Stimulated activated CD4-positive, alpha-beta T cell treated with anti-CD3 and anti-CD28 coated beads, Interleukin-1b, Interleukin-23, amount 100 ng/mL, for 24 hours (primary cell): ENCODE measurements around the gene PI4KB.
"Not testable (repeated sequence)": the region's sequence is repeated elsewhere in the genome, so short reads cannot be mapped to it uniquely, and the experiment has no call there.

Source experiments
- DNase-seq, 4 experiments: peaks; one replicate each; pipeline ENCODE4 v3.0.0-alpha.2; 2020; ENCODE audit warnings: low read depth in 4 of 4, low spot score in 1 of 4

The PI4KB gene

DNA sequence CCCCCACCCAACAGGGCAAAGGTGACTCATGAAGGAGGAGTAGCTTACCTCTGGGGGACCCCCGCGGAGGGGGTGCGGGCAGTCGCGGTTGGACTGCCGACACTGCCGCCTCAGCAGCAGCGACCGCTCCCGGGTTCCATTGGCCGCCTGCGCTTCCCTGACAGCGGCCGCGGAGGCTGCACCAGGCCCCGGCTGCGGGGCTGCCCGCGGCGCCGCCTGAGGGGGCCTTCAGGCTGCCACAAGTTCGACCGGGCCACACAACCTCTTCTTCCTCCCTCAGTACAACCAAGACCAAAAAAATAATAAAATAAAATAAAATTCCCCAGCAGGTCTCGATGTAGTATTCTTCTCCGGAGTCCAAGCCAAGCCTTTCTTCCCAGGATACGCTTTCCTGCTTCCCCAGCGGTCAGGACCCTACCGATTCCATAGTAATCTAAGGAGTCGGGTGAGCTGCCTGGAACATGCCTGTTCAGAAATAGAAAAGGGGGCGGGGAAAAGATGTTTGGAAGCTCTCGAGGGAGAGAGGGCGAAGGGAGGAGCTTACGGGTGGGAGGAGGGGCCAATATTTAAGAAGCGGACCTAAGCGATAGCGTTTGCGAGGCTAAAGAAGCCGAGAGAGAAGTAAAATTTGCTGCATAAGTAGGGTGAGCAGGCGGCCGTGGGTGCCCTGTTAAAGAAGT lies at the start of gene PI4KB:
Gene PI4KB, minus strand, starts transcription at position 194 of the 680 bp plus-strand sequence. CDS start 10,935 bp downstream, outside the sequence.
- peak; percentile 56 to 85 (median 74) for DNase-seq

DNA sequence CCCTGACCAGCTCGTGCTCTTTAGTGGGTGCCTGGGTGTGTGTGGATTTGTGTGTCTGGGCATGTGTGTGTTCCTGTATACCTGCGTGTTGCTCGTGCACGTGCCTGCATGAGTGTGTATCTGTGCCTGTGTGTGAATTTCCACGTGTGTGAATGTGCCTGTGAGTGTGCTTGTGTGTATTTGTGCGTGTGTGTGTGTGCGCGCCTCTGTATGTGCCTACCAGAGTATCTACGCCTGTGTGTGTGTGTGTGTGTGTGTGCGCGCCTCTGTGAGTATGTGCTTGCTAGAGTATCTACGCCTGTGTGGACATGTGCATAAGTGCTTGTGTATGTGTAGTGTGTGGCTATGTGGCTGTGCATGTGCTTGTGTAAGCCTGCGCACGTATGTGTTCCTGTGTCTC lies 46.0 kb upstream of the PI4KB start:
- DNase-seq: no peak

DNA sequence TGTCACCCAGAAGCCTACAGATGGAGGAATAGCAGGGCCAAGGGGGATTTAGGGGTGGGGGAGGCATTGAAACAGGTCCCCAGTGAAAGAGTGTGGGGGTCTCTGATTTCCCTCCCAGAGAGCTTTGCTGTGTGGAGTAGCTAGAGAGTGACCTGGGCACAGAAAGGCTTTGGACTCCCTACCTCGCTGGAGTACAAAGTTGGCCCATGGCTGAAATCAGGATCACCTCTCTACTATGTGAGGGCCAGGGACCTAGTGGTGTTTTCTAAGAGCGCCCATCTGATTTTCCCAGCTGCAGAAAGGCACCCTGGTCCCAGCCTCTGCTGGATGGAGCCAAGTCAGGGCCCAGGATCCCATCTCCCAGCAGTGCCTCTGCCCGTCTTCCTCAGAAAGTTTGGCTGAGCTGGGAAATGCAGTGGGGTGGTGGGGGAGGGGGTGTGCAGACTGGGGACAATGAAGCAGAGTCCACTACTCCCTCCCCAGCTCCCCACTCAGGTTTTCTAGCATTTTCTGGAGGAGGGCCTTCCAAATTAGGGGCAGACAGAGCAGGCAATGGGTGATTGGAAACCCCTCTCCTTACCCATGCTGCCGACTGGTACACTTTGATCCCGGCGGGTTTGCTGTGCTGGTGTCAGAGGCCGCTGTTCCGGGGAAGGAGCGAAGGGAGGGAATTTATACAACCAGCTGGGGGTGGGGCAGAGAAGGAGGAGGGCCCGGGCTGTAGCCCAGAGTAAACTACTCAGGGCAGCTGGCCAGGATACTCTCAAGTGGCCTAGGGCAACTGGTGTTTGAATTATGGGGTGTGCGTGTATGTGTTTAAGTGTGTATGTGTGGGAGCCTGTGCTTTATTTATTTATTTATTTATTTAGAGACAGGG lies 45.1 kb upstream of the PI4KB start, which contains the start of gene SELENBP1:
Gene SELENBP1, minus strand, starts transcription at position 648 of the 877 bp plus-strand sequence. Its CDS starts 64 bp downstream, at position 584.
- DNase-seq: no peak

DNA sequence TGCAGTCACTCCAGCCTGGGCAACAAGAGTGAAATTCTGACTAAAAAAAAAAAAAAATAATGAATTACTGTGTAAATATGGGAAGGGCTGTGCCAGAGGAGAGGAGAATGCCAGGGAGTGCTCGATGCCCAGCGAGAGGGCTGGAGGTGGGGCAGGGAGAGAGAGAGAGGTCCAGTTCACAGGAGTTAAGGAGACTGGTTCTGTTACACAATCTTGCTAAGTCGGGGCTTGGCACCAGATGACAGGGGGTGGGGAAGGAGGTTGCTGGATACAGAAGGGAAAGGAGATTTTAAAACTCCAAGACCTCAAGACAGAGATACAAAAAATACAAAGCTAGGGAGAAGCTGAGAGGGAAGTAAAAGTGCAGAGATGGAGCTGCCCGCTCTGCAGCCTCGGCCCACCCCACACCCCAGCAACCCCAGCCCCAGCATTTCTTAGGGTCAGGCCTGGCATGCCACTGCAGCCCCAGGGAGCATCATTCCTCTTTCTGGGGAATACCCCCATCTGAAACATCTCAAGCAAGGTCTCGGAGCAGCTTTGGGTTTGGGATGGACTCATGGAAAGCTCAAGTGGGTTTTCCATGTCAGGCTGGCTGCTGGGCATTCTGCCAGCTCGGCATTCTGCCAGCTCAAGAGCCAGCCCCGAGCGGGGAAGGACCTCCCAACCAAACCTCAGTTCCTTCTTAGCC lies 44.3 kb upstream of the PI4KB start:
- DNase-seq: no peak

DNA sequence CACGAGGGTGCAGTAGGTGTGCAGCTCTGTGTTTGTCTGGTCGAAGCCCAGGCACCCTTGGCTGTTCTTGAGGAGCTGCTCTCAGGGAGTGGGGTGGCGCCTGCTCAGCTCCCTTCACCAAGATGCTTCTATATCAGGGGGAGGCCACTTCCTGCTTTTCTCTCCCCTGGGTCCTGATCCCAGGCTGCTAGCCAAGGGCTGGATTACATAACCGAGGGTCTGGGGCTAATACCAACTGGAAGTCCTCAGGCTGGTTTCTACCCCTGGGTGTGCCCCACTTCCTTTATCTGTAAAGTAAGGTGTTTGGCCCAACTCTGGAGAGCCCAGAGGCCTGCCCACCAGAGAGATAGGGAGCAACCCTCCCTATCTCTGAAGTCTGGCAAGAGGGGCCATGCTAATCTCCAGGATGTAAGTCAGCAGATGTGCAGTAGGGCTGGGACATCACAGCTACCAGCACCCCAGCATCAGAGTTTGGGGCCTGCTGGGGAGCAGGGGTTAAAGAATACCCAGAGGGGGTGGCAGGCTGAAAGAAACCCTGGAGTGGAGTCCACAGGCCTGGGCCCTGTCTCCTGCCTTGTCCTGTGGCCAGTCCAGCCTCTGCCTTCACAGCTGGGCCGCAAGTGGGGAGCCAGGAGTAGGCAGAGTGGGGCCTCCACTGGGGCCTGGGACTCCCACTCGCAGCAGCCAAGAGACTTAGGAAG lies 43.1 kb upstream of the PI4KB start:
- DNase-seq: no peak

DNA sequence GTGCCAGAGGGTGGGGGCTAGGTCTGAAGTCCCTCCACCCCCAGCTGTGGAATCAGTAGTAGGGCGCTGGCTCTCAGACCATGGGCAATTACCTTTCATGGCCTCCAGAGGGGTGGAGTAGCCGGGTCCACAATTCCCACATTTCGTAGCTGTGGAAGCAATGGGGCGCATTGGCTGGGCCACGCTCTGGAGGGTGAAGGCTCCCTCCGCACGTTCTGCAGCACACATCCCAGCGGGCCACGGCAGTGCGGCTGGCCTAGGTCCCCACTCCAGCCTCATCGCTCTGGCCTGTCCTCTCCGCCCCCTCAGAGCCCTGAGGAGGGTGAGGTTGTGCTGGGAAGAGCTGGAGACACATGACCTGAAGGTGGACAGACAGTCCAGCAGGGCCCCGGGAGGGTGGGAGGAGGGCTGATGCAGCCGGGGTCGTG lies 42.4 kb upstream of the PI4KB start:
- no peak for DNase-seq

DNA sequence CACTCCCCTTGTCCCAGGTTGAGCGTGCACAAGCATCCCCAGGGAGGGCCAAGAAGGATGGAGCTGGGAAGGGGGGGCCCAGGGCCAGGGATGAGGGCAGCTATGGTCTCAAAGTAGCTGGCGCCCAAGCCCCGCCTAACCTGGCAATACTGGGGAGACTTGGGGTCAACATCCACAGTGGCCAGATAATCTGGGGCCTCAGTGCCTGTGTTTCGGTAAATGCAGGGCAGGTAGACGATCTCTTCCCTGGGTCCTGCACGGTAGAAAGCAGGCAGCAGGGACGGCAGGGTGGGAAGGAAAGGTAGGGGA lies 42.0 kb upstream of the PI4KB start:
- DNase-seq: no peak

DNA sequence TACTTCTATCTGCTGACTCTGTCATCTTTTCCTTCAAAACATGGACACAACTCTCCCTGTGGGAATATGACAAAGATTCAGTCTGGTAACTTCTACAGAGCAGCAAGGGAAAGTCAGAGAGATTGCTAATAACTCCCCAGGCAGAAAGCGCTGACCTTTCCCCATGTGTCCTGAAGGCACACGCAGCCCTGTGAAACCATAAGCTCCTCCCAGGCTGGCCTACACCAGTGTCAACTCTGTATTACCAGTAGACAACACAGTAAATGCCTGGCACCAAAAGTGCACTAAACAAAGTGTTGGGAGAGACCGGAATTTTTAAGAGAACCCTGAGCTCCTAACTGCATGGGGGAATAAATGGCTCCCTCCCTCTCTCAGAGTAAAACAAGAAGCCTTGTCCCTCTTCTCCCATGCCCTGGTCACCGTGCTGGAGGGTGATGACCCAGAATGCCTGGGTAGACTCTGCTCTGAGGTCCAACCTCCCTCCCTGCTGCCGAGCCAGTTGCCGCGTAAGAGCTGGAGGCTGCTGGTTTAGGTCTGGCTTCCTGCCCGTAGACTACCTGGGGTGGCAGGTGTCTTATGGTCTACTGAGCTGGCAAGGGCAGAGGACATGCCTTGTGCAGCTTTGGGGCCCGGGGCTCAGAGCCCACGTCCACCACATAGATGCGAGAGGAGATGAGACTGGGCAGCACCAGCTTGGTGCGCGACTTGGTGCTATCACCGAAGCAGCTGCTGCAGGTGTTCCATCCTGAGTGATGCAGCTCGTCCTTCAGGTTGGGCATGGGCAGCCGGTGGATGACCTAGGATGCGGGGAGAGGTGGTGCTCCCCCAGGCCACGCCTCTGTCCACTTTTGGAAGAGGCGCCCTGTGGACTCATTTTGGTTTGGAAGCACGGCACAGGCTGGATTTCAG lies 41.4 kb upstream of the PI4KB start:
- no peak for DNase-seq

DNA sequence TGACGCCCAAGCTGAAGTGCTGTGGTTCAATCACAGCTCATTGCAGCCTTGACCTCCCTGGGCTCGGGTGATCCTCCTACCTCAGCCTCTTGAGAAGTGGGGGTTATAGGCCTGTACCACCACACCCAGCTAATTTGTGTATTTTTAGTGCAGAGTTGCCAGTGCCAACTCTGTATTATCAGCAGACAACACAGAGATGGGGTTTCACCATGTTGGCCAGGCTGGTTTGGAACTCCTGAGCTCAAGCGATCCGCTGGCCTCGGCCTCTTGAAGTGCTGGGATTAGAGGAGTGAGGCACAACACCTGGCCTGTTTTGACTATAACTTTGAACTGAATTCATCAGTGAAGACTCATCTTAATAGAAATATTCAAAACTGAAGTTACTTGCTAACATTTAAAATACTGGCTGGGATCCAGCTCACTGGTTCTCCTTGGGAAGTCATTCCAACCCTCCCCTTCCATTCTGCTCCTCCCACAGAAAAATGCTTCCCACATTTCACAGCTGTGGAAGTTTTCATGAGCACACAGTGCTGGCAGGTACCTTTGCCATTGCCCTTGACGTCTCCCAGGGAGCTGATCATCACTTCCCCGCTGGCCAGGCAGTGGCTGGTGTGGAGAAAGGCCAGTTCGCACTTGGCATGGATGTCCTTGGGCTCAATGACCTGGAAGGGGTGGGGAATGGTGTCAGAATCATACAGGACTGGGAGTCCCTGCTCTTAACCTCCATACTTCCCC lies 40.6 kb upstream of the PI4KB start:
- DNase-seq: no peak

DNA sequence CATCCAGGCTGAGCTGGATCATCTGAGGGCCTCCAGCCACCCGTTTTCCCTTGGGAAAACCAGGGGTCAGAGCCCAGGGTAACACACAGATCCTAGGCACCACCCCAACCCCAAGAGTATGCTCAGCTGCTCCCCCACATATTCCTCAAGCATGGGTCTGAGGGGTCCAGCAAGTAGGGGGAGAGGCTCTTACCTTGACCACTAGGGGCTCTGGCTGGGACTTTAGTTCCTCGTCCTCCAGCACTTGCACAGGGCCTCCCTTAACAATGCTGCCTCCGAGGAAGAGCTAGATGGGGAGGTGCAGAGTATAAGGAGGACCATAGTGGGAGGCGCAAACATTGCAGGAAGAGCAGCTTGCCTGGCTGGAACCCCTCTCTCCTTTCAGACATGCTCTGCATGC lies 37.8 kb upstream of the PI4KB start:
- DNase-seq: no peak

DNA sequence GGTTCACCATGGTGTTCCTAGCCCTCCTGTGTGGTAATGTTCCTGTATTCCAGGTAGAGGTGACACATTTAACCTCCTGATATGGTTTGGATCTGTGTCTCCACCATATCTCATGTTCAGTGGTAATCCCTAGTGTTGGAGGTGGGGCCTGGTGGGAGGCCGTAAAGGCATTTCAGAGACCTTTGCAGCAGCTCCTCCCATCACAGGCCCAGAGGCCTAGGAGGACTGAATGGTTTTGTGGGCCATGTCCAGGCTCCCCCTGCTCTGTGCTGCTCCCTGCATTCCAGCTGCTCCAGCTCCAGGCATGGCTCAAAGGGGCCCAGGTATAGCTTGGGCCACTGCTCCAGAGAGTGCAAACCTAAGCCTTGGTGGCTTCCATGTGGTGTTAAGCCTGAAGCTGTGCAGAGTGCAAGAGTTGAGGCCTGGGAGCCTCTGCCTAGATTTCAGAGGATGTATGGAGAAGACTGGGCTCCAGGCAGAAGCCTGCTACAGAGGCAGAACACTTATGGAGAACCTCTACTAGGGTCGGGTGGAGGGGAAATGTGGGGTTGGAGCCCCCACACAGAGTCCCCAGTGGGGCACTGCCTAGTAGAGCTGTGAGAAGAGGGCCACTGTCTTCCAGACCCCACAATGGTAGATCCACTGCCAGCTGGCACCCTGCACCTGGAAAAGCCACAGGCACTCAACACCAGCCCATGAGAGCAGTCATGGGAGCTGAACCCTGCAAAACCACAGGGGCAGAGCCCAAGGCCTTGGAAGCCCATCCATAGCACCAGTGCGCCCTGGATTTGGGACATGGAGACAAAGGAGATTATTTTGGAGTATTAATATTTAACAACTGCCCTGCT lies 35.3 kb upstream of the PI4KB start:
- no peak for DNase-seq

DNA sequence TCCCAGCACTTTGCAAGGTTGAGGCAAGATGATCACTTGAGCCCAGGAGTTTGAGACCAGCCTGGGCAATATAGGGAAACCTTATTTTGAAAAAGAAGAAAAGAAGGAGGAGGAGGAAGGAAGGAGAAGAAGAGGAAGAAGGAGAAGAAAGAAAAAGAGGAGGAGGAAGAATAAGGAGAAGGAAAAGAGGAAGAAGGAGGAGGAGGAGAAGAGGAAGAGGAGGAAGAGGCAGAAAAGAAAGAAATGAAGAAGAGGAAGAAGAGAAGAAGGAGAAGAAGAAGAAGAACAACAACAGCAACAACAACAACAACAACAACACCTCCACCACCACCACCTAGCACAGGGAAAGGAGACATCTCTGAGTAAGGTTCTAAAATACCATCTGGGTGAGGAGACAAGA lies 34.7 kb upstream of the PI4KB start:
- no peak for DNase-seq

DNA sequence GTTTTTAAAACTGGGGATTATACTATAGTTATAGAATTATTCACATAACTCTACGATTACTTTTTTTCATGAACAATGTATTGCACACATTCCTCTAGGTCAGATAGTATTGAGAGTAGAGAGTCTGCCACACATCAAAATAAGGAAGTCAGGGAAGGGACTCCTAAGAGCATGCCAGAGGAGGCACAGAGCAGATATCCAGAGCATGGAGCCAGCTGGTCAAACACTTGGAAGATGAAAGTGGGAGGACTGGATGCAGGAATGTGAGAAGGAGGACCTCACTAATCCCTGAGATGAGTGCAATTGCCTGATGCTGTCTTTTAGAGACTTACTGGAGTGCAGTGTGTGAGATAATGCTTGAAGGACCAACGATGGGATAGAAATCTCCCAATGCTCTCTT lies 29.5 kb upstream of the PI4KB start:
- no peak for DNase-seq

DNA sequence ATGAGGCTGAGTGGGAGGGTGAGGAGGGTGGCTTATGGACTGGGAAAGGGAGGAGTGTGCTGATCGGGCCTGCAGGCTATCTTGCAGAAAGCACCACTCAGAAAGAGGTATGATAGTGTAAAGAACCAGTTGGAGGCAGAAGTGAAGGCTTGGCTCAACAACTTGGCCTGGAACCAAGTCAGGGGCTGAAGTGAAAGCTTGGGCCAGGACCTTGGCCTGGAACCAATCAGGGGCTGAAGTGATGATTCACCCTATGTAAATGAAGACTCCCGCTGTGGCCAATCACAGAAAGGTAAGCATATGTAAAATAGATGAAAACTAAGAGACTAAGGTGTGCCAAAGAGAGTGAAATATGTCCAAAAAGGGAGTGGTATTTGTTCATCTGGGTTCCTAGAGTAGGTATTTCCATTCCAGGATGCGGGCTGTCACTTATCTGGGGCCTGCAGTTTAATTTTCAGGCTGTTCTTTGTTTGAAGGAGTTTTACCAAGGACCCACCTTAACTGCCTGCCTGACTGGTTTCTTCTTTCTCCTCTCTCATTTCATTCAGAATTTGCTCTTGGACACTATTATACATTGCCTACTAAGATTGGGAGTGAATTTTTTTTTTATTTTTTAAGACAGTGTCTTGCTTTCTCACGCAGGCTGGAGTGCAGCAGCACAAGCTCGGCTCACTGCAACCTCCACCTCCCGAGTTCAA lies 25.0 kb upstream of the PI4KB start:
- DNase-seq: no peak

DNA sequence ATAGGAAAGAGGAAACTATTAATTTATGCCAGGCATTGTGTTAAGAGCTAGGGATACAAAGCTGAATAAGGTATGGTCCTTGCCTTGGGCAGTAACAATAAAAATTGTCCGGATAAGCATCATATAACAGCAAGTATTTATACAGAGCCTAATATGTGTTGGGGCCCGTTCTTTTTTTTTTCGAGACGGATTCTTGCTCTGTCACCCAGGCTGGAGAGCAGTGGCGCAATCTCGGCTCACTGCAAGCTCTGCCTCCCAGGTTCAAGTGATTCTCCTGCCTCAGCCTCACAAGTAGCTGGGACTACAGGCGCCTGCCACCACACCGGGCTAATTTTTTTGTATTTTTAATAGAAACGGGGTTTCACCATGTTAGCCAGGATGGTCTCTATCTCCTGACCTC lies 23.1 kb upstream of the PI4KB start:
- DNase-seq: not testable (repeated sequence)

DNA sequence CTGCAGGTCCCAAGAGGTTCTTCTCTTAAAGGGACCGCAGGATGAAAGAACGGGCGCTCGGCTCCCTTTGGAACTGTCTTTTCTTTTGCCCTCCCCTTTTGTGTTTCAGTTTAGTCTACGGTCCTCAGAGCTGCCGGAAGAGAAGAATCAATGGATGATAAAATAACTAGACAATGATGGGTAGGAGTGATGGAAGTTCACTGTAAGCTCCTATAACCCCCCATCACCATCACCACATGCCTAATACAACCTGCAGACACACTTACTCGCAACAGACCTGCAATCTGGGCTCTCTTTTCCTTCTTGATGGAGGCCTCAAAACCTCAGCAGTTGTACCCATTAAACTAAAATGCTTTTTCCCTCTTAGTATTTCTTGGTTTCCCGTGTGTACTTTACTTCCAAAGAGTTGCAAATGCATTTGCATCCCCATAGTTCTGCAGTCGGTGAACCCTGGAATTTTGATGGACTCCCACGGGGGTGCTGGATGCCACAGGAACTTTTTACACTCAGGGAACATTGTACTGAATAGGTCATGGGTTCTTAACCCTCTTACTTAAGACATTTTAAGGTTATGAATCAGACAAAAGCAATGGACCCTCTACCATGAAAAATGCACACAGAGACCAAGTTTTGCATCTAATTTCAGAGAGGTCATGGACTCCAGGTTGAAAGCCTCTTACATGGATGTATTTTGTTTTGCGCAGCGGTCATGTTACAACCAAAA lies 20.5 kb upstream of the PI4KB start:
- DNase-seq: no peak

DNA sequence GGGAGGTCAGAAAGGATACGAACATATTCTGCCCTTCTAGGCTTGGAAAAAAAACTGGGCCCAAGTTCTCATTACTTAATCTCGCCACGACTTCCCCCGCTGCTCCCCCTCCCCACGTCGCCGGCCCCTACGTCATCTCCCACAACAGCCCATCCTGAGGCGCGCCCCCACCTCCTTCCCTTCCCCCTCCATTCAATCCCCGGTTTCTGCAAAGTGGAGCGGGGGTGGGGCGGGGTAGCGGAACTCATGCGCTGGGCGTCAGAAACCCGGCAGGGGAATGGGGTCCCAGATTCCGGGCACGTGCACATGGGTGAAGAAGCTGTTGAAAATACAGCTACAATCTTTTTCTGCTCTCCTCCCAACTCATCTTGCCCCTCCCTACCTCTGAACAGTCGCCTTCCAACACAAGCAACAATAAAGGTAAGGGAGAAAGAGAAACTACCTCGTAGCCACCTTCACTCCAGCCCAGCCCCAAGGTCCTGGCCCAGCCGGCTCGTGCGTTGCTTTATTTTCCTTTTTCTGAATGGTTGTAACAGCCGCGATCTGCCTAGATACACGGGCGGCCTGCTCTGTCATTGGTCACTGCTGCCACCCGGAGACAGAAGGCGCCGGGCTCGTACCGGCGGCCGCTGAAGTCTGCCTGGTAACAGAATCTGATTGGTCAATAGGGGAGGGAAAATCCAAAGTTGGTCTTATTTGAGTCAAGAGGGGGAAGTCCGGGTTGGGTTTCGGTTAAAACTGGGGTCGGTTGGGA lies 19.7 kb upstream of the PI4KB start, which contains the start of gene RFX5:
Gene RFX5, minus strand, starts transcription at position 484 of the 754 bp plus-strand sequence. CDS start 932 bp downstream, outside the sequence.
- peak; percentile 76 to 88 (median 82) for DNase-seq
